HG03460 (cell line): Measurements from ENCODE around the gene PPP2R2C.

Experiments used
- ATAC-seq: cut with Tn5 transposase; IDR thresholded peaks from one replicate; pipeline ENCODE4 v1.9.1; 2021; ENCODE audit not compliant: unreplicated experiment

The PPP2R2C gene

DNA sequence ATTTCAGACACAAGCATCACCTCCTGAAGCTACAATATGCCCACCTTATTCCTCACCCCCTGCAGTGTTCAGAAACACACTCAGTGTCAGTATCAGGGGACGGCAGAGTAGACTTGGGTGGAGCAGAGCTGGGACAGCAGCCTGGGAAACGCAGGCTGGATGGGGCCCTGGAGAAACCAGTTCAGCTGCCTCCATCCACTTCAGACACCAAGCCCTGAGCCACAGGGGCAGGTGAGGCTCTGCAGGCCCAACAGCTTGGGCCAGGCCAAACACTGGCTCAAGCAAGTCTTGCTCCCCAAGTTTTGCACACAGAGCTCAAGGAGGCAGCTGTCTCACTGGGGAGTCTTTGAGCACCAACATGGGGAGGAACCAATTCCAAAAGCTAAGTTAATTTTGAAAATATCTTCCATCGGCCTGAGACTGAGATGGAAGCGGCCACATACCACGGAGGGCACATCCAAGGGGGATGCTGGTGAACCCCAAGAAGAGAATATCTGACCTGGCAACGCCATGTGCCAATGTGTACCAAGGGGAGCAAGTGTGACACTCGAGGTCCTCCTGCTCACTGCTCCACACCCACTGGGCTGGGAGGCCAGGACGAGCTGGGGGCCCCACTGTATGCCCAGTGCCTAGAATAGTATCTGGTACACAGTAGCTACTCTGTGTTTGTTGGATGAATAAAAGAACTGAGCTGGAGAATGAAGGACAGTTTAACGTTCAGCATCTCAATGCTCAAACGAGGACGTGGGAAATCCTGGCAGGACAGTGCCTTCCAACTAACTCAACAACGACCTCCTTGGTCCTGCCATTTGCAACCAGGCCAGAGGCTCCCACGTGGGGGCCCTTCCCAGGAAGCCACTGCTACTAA, 45.6 kb downstream of the PPP2R2C start:
- ATAC-seq = no peak

DNA sequence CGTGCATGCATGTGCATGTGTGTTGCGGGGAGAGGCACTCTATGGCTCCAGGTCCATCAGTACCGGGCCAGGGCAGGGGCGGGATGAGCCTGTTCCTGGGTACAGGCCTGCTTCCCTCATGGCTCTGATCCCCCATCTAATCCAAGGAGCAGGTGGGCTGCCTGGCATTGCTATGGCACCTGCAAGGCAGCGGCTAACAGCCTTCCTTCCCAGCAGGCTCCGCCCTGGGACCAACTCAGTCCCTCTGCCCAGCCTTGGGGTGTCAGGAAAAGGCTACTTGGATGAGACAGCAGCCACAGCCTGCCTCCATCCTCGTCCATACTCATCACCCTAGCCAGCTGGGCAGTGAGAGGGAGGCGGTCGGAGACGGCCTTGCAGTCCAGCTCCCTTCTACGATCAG, 46.5 kb downstream of the PPP2R2C start:
- ATAC-seq = no peak

DNA sequence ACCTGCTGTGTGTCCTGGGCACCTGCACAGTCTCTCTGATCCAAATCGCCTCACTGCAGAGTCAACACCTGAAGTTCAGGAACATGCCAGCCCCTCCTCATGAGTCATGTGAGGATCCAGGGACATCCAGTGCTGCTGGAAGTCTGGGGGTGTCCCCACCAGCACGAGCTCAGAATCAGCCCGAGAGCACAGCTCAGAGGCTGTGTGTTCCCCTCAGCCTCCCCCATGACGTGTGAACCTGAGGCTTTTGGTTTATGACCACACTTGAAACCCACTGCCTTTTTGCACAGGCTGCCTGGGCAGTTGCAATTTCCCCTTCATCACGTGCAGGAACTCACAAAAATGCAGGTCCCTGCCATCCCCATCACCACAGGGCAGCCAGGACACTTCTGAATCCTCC, 47.1 kb downstream of the PPP2R2C start:
- ATAC-seq = no peak

DNA sequence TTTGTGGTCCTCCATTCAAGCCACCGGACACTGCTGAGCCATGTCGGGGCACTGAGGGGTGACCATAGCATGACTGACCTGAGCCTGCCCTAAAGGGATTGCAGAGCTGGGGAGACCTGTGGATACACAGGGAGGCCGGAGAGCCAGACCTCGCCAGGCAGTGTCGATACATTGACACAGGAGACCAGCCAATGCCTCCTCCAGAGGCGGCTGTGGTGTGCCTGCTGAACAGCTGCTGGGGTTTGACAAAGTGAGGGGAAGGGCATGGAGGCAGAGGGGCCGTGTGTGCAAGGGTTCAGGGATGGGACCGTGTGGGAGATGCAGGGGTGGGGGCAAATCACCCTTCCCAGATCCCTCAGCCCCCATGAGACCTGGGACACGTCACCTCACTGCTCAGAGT, 48.0 kb downstream of the PPP2R2C start:
- no peak for ATAC-seq

DNA sequence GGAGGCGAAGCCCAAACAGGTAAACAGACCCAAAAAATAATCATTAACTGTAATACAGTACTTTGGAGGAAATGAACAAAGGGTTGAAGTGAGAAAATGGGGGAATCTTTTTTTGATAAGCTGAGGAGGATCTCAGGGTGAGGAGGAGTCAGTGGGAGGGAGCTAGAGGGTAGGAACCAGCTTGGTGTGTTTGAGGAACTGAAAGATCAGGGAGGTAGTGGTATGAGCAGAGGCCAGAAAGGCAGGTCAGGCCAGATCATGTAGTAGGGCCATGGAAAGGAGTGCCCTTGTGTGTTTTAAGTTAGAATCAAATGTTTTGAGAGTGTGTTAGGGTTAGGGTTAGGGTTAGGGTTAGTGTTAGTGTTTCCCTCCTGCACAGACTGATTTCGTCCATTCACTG, 48.8 kb downstream of the PPP2R2C start:
- peak; percentile 90 for ATAC-seq

DNA sequence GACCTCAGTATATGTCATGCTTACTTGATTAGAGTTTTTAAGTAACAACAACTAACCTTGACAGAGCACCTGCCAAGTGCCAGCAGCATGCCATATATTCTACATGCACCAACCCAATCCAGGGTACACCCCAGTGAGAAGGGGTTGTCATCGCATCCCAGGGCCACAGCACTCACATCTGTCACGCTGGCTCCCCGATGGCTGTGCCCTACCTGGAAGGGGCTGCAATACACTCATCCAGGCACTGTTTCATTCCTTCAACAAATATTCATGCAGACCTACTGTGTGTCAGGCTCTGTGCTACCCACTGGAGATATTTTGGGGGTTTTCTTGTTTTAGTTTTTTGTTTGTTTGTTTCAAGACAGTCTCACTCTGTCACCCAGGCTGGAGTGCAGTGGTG, 49.5 kb downstream of the PPP2R2C start:
- no peak for ATAC-seq

DNA sequence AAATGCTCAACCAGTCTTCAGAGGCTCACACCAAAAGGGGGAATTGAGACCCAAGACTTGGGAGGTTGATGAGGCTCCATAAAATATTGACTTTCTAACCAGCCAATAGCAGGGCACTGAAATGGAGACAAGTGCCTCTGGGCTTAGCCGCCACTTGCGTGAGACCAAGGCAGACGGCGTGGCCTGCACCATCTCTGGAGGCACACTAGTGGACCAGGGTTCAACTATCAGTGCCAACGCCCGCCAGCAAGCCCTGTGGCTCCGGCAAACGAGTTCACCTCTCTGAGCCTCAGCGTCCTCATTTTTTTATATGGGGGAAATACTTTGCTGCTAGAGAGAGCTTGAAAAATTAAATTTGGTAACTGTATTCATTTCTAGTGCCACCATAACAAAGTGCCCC, 50.3 kb downstream of the PPP2R2C start:
- ATAC-seq = no peak

DNA sequence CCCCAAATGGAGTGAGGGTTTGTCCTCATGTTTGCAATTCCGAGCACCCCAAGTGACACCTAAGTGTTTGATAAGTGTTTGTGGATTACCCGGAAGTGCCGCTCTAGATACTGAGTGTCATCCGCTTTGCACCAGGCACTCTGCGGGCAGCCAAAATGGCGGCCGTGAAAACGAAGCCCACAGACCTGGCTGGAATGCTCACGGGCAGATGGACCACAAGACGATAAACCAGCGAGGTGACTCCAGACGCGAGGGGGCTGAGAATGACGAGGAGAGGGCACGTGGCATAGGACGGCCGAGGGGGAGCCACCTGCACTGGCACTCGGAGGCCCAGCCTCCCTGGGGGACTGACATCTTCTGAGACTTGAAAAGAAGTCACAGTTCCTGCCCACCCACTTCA, 51.0 kb downstream of the PPP2R2C start:
- no peak for ATAC-seq

DNA sequence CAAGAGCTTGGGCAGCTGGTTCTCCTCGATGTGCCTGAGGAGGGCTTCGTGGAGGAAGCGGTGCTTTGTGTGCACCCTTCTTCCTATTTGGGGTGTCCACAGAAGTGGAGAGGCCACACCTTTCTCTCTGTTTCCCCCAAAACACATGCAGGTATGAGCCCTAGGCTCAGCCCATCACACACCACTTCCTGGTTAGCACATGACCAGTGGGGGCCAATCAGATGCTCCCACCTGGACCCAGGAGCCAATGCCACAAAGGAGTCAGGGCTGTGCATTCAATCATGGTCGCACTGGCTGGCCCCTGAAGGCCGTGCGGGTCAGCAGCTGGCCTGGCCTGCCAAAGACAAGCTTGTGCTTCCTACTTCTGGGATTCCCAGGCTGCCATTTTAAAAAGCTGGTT, 51.4 kb downstream of the PPP2R2C start:
- ATAC-seq = no peak

DNA sequence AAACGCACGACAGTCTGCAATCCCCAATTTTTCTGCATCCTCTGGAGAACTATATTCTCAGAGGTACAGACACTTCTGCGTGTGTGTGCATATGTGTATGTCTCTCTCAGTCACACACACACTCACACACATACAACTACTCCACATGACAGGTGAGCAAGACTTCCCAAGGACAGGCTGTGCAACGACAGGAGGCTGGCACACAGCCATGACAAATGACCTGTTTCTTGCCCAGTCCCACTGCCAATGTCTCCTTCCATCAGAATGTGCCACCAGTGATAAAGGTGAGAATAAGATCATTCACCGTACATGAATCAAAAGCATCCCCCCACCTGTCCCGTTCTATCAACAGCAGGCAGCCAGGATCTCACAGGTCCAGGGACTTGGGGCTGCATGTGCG, 52.4 kb downstream of the PPP2R2C start:
- no peak for ATAC-seq

DNA sequence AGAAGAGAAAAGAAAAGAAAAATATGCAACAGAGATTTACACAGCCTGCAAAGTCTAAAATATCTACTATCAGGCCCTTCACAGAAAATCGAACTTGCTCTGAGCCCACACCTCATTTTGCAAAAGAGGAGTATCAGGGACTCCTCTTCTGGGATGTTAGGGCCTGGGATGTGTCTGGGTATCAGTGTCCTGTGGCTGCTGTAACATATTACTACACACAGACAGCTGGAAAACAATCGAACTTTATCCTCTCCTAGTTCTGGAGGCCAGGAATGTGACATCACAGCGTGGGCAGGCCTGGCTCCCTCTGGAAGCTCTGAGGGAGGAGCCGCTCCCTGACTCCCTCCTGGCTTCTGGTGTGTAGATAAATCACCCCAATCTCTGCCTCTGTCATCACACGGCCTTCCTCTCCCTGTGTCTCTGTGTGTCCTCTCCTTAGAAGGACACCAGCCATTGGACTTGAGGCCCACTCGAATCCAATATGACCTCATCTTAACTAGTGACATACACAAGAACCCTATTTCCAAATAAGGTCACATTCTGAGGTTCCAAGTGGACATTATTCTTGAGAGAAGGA, 52.9 kb downstream of the PPP2R2C start:
- ATAC-seq = no peak

DNA sequence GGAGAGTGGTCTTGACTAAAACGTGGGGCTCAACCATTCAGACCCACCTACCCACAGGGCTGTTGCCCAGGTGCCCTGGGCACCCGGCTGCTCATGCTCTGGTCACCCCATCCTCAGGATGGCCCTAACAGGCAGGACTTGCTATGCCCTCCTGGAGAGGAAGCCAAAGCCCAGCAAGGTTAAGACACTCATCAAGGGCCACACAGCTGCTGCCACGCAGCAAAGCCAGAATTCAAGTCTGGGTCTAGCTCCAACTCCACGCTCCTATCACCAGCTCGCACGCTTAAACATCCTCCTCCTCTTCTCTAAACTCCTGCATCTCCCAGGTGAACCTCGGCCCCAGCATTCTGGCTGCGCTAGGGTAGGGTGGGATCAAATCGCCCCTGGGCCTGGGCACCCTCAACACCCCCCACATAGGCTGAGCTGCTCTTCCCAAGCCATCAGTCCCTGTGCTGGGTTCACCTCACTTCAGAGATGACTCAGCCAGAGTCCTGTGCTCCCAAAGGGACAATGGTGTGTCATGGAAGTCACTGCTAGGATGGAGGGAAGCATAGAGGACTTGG, 54.1 kb downstream of the PPP2R2C start:
- no peak for ATAC-seq

DNA sequence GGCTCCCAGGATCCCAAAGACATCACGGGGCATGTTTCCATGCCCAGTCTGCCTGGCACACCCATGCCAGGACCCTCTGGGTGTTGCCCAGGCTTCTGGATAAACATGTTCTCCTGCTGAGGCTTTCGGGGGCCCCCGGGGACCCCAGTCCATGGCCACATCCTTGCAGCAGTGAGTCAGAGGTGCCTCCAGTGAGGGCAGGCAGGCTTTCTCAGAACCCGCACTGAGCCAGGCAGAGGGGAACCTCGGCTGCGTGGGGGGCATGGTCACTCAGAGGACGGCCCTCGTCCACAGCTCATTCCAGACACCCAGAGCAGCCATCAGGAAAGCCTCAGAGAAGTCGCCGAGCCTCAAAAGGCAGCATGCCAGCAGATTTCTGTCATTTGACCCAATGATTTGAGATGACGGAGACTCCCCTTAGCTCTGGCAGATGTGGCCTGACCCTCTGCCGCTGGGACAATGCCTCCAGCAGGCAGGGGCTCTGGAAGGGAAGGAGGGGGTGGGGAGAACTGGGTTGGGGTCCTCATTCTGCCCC, 54.8 kb downstream of the PPP2R2C start:
- ATAC-seq = no peak

DNA sequence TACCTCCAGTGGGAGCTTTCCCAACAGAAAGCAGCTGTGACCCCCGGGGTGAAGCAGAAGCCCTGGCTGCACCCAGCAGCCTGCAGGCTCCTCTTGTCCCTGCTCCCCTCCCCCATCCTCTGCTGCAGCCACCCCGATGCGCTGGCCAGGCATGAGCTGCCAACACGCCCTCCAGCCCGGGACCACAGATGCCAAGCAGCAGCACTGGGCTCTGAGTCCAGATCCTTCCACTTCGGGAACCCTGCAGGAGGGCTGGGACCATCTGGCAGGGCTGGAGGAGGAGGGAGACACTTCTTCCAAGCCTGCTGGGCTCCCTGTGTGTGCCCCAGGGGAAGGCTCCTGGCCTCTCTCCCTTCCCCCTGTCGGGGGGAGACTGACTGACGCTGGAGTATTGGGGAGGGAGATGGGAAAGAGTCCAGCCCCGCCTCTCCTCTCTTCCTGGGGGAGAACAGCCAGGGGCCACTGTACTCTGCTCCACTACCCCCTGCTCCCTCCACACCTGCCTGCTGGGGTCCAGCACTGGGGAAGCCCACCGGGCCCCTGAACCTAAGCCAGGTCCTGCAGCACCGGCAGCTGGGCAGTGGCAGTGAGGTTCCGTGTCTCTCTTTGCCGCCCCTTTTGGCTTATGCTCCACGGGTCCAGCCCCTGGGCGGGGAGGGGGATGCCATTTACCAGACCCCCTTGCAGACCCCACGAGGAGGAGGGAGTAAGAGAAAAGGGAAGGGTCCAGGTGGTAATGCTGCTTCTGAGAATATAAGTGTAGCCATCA, 55.7 kb downstream of the PPP2R2C start:
- no peak for ATAC-seq

DNA sequence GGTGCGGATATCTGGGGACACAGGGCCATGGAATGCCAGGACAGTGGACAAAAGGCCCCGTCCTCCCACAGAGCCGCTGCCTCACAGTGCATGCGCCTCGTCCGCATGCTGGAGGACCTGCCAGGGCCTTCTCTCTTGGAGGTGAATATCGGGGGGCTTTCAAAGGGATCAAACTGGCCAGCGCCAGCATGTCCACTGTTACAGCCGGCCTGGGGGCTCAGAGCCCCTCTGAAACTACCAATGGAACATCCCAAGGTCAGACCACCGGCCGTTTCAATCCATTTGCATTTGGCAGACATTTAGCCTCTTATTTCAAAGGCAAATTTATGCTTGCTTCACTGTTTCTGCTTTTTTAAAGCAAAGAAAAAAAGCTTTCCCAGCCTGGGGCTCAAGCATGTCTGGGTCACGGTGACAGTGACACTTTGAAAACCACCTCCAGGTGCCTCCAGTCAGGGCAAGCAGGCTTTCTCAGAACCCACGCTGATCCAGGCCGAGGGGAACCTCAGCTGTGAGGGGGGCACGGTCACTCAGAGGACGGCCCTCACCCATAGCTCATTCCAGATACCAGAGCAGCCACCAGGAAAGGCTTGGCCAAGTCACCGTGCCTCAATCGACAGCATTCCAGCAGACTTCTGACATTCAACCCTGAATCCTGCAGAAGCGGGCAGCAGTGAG, 57.2 kb downstream of the PPP2R2C start:
- ATAC-seq = no peak

DNA sequence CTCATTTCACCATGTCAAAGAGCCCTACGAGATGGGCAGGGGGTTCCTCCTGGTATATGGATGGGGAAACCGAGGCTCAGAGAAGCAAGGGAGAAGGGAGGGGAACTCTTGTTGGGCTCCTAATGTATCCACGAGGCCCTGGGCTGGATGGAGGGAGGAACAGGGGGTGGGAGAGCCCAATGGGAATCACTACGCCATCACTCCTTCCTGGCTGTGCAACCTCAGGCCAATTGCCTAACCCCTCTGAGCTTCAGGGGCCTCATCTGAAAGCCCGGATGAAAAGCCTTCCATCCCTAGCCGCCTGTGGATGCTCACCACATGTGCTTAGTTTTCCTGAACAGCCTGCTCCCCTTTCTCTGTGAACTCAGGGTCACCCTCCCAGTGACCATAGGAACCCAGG, 57.8 kb downstream of the PPP2R2C start:
- no peak for ATAC-seq

DNA sequence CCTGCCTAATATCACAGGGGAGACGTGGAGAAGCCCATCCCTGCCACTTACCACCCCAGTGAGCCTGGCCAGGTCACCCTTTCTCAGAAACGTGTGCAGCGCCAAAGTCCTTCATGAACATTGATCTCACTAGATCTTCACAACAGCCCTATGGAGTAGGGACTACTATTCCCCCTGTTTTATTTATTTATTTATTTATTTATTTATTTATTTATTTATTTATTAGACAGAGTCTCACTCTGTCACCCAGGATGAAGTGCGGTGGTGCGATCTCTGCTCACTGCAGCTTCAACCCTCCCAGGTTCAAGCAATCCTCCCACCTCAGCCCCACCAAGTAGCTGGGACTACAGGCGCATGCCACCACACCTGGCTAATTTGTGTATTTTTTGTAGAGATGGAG, 61.8 kb downstream of the PPP2R2C start:
- no peak for ATAC-seq

DNA sequence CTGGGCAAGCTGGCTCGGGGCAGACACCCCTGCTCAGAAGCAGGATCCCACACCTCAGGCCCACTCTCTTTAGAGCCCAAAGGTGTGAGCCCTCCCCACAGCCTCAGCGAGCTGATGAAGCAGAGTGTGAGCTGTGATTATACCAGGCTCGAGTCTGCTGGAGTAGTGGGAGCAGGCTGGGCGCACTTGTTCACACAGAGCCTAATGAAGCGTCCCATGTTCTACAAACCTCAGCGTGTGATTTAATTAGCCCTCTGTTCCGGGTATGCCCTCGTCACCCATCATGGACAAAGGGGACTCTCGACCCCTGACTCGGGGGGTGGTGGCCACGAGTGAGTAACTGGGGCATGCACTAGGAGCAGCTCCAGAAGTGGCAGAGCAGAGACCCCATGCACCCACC, 62.3 kb downstream of the PPP2R2C start:
- no peak for ATAC-seq

DNA sequence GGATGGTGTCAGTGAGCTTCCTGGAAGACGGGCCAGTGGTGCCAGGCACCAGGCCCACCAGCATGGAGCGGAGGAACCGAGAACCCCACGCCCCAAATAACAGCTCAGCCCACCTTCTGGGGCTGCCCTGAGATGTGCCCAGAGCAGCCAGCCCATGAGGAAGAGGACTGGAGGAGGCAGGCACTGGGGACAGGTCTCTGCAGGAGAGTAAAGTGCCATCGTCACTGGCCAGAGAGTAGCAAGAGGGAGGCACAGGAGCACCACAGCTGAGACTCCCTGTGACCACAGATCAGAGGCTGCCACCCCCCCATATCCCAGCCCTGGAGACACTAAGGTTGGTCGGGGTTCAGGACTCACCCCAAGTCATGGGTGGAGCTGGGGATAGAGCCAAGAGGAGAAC, 63.0 kb downstream of the PPP2R2C start:
- no peak for ATAC-seq

DNA sequence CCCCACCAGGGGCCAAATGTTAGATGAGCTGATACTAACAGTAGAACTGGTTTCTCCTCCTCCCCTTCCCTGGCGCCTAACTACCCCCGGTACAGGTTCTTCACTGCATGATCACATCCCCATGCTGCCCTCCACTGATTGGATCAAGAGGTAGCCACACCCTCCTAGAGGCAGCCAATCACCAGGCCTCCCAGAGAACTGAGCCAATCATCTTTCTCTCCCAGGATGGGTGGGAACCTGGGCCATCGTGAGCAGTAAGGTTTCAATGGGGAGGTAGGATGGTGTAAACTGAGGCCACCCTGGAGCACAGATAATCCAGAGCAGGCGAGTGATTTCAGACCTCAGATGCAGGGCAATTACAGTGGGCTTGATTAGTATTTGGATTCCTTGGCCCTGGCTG, 64.2 kb downstream of the PPP2R2C start:
- no peak for ATAC-seq

DNA sequence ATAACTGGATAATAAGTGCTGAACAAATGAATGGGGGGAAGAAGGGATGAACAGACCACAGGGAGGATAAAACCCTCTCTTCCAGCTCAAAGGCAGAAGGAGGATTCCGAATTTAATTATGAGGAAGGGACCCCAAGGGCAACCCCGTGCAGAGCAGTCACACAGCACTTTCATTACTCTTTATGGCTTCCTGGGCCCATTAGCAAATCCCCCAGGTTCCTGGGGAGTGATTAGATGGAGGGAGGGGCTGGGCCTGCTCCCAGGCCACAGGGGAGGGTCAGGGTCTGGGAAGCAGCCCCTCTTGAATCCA, 67.1 kb downstream of the PPP2R2C start:
- no peak for ATAC-seq
